HG02798 (cell line): ENCODE results near the gene SIGLEC8.

Source experiments
- ATAC-seq: cut with Tn5 transposase; IDR thresholded peaks from one replicate; pipeline ENCODE4 v1.9.1; 2021; ENCODE audit warnings: mild to moderate bottlenecking; ENCODE audit not compliant: unreplicated experiment, poor library complexity

SIGLEC8 gene

GRCh38 chr19:51410950-51411748 is 47.1 kb downstream of the SIGLEC8 start:
- no peak for ATAC-seq

DNA sequence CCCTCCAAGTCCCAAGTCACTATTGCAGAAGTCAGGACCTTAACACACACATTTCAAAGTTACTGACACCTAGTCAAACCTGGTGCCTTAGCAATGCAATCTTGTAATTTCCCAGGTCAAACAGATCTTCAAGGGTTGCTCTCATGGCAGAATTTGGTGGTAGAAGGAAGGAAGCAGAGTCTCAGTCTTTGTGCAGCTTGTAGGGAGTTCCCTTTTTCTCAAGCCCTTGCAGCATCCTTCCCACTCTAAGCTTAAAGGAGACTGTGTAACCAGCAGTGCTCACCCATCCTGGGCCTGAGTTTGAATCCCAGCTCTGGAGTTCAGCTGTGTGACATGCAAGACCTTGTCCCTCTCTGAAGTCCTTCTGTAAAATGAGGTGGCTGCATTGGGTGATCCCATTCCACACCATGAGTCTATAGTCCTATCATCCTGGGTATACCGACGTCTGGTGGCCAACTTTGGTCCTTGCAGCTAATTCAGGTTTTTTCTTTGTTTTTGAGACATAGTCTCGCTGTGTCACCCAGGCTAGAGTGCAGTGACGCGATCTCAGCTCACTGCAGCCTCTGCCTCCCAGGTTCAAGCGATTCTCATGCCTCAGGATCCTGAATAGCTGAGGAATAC is 50.6 kb downstream of the SIGLEC8 start:
- no peak for ATAC-seq

GRCh38 chr19:51402117-51402516 is 56.1 kb downstream of the SIGLEC8 start:
- no peak for ATAC-seq
